DMS53 treated with DMSO at 0.1 percent for 48 hours (cell line): Measurements from ENCODE around the gene AMOTL2.

ENCODE experiments used
- DNase-seq: peaks from one replicate; lab custom pipeline; 2025; ENCODE audit not compliant: unreplicated experiment; lab: John Stamatoyannopoulos, UW

The AMOTL2 gene

DNA sequence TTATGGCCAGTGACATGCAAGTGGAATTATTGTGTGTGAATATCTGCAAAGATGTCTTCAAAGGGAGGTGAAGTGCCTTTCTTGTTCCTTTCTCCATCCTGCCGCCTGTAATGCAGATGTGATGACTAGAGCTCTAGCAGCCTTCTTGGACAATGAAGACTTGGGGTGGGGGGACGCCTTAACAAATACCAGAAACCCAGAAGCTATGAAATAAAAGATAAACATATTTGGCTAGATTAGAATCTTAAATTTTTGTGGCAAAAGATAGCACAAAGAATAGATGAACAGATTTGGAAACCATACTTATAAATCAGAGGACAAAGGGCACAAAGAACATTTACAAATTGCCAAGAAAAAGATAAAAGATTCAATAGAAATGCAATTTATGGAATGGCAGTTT lies 56.1 kb downstream of the AMOTL2 start:
- no peak for DNase-seq

DNA sequence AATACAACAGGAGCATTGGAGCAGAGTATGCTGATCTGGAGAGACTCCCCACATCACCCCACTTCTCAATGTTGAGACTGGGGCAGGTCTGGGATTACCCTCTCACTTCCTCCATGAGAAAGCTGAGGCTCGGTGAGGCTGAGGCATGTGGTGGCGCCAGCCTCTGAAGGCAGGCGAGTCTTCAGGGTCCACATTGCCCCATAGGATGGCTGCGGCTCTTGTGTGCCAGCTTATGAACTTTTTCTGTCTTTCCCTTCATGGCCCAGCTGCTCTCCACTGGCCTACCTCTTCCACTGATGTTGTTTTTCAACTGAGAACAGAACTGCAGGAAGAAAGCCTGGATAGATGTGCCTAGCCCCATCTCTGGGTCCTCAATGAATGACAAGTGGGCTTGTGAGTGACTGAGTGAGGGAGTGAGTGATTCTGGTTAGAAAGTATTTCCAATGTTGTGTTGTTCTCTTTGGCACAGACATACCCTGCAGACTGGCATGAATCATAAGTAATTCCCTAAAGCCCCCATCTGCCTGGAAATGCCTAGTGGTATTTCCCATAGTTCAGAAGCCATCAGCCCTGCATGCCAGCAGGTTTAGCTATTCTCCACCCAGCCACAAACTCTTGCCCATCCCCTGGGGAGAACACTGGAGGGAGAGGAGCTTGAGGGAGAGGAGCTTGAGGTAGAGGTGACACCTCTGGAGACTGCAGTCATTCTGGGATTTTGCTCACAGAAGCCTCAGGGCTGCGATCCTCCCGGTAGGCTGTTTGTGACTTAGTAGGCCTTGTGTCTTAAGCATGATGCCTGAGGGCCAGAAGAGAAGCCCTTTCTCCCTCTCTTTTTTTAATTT lies 56.9 kb downstream of the AMOTL2 start:
- DNase-seq: no peak

DNA sequence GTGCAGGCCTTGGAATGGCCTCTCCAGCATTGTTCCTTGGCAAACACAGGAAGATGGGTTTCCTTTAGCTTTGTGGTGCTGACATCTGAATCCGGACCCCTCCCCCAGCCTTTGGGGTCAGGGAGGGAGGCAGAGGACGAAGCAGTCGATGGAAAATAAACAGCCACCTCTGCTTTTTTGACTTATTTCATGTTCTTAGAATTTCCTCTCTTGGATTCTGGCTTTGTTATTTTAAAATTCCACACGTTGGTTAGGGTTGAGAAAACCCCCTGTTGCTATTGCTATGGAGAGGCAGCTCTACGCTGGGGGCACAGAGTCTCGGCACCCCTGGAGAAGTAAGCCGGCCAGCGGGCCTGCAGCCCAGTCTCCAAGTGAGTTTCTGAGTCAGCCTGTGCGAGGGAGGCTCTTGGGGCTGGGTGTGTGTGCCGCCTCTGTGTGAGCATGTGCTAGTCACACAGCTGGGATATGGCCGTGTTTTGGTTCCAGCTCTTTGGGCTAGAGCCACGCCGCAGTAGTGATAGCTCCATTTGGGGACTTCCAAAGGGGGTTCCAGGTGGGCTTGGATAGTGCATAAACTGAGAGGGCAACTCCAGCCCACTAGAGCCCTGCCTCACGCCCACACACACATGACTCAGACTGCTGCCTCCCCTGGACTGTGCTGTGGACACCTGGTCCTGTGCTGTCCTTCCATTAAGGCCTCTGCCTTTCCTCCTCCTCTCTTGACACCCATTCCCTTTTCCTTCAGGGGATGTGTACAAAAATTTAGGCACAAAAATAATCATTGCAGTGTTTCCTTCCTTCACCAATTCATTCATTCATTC lies 58.8 kb downstream of the AMOTL2 start:
- DNase-seq: no peak

DNA sequence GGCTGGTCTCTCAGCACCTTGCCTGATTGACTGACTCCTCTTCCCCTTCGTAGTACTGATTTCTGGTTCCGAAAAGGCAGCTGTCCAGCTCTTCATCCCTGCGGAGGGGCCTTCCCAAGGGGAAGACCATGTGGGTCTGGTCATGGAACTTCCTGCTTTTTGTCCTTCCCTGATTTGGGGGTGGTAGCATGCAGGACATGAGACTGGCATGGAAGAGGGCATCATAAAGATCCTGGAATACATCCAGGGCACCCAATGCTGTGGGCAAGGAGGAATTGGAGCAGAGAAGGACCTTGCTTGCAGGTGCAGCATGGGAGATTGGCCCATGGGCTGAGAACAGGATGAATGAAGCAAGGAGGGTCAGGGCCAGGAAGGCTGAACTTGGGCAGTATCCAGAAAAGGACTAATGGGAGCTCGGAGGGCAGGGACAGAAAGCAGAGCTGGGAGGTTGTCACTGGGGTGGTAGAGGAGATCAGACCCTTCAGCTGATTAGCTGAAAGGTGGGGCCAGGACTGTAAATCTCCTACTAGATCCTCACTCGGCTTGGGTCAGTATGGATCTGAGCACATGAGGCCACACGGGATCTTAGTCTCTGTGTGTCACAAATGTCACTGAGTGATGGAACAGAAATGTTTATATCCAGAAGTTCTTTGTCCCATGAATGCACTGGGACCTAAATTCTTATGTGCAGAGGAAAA lies 59.5 kb downstream of the AMOTL2 start:
- DNase-seq: no peak

DNA sequence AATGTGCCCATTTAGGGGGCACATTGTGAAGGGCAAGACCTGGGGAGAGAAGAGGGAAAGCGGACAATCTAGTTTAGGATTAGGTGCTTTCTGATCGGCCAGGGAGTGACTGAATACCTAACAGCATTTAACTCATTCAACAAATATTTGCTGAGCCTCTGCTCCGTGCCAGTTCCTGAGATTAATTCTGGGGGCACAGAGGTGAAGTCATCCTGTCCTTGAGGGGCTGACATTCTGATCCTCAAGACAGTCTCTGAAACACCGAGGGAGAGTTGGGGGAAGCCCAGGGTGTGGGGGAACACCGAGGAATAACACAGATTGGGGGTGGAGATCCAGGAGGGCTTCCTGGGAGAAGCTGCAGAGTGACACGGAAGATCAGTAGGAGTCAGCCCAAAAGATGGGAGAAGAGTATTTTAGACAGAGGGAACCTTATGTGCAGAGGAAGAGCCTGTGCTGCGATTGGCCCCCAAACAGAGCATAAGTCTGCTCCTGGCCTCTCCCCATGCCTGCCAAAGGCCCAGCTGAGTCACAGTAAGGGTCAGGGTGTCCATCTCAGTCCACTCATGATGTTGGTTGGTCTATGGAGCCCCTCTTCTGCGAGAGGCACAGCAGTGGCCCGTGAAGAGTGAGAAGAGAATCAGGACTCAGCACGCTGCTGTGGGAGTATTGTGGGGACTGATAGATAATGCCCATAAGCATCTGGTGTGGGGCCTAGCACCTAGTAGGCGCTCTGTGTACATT lies 60.2 kb downstream of the AMOTL2 start:
- no peak for DNase-seq

DNA sequence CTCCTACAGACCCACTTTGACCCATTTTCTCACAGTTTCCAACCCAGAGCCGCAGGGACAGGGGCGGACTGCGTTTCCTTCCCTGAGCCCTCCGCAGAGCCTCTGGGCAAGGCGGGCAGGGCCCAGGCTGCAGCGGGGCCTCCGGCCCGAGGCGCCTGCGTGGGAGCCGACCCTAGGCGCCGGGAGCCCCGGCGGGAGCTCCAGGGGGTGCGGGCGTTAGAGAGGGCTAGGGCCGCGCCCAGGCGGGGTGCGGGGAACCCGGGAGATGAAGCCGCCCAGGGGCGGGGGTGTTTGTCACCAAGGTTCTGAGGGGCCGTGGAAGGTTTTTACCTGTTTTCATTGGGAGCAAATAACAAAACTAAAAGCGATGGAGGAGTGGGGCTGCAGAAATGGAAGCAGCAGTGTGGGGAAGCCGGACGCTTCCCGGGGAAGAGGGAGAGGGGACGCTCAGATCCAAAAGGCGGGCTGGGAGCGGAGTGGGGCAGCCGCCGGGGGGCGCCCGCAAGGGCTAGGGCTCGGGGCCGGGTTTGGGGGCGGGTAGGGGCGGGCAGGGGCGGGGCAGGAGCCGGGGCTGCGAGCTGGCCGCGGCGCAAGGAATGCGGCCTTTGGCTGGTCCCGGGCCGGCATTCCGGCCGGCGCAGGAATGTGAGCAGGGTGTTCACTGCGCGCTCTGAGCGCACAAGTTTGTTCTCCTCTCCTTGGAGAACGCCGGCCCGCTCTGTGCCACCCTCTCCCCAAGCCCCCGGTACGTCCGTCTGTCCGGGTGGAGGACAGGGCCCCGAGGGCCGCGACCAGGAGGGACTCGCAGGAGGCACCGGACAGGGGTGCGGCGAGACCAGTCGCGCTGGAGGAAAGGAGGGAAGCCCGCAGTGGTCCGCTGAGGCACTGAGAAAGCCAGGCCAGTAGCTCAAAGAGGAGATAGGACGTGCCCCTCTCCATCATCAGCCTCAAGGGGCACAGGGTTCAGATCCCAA lies 61.1 kb downstream of the AMOTL2 start:
- no peak for DNase-seq

DNA sequence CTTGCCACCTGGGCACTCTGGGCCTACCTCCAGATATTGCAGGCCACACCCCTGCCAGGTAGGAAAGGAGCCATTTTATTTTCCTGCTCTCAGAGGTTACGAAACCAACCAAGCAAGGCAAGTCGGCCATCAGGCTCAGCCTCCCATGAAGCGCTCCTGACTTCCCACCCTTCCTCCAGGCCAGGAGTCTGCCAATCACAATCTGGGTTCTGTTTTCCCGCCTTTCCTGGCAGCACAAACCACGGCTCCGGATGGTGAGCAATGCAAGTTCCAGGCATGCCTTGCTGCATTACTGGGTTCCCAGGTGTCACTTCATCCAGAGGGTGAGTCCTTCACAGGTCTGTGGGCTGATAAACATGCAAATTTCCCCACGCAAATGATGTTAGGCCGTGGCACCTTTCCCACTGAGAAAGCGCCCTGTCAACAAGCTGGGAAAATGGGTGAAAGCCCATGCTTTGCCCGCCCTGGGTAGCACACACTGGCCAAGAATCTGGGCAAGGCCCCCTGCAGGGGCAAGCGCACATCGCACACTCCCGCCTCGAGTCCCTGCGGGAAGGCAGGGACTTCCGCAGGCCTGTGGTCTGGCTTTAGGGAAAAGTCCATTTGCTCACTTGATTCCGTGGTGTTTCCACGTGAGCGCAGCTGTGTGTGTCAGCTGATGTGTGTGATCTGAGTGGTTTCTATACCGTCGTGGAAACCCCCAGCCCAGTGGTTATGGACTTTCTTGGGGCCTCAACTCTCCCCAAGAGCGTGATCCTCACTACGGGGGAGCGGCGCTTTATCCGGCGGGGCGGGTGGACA lies 62.0 kb downstream of the AMOTL2 start:
- no peak for DNase-seq

DNA sequence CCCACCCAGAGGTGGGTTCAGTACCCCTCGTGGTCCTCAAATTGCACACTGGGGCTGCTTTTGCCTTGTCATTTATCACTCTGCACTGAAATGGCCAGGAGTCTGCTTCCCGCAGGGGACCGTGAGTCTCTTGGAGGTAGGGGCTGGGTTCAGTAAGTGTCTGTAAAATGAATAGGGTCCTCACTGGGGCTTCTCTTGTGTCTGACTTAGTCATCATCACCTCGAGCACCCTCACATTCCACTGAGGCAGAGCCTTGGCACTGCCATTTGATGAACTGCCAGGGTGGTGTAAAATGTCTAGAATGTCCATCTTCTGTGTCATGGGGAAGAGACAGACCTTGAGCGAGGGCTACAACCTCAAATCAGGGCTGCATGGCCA lies 62.6 kb downstream of the AMOTL2 start:
- DNase-seq: no peak

DNA sequence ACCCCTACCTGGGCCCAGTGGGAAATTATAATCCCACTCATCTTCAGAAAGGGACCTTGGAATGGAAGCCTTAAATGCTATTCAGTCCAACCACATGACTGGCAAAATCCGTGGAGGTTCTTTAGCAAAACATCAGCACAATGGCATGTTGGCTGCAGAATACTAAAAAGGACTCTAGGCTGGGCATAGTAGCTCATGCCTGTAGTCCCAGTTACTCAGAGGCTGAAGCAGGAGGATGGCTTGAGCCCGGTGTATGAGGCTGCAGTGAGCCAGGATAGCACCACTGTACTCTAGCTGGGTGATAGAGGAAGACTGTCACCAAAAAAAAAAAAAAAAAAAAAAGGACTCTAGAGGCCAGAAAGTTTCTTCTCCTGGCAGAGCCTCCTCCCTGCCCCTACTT lies 63.0 kb downstream of the AMOTL2 start:
- no peak for DNase-seq

DNA sequence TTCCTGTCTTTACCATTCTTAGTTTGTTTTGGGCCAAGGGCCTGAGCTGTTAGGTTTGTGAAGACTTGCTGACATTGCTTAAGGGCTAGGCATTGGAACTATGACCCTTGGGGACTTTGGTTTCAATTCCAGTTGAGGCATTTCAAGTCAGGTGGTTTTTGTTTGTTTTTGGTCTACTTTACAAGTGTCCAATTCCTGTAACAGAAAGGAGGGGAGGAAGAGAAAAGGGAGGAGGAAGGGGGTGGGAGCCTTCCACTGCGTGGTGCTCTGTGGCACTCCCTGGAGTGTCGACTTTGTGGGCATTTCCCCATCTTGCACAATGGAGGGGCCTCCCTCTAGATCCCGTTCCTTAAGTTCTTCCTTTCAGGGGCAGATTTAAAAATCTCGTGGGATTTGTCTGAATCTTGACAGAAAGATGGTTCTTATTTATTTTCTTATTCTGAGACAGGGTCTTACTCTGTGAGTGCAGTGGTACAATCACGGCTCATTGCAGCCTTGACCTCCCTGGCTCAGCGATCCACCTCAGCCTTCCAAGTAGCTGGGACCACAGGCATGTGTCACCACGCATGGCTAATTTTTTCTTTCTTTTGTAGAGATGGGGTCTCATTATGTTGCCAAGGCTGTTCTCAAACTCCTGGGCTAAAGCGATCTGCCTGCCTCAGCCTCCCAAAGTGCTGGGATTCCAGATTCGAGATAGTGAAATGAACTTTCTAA lies 64.1 kb downstream of the AMOTL2 start:
- peak; percentile 10 for DNase-seq

DNA sequence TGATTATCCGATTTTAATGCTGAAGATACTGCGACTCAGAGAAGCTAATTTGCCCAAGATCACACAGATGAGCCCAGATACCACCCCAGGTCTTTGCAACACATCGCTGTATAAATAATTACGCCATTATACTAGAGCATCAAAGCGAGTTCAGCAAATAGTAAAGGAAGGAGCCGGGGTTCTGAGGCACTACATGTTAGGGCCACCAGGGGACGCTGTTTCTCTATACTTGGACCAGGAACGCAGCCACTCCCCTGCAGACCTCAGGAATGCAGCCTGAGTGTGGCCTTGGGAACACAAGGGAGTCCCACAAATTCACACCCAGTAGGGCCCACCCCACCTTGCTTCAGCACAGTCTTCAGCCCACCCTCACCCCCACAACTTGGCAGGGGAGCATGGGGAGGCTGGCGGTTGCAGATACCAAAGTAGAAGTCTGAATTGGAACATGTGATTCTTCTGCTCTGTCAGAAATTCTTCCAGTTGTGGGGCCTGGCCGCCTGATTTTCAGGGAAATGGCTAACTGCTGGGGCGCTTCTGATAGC lies 65.8 kb downstream of the AMOTL2 start:
- DNase-seq: peak; percentile 50

DNA sequence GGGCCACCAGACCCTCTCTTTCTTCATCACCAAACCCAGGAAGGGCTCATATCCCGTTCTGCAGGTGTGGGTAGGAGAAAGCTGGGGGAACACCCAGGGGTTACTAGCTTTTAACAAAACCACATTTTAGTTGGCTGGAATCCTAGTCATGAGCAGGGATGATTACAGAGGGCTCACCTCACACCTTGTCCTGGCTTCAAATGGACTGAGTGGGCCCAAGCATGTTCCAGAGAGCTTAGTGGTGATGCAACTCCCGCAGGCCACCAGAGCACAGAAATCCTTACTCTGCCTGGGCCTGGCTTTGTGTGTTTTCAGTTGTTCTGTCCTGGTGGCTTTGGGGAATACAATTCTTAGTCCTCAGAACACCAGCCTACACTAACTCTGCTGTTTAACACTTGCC lies 66.8 kb downstream of the AMOTL2 start:
- no peak for DNase-seq

DNA sequence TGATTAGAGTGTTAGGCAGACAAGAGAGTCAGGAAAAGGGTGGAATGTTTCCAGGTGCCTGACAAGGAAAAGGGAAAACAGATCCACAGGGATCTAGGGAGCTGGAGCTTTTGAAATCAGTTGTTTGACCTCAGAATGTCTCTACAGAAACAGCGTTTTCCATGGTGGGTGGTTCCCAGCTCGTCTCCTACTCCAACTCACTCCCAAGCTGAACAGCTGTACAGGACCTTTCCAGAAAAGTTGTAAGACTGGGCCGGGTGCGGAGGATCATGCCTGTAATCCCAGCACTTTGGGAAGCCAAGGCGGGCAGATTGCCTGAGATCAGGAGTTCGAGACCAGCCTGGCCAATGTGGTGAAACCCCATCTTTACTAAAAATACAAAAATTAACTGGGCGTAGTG lies 67.9 kb downstream of the AMOTL2 start:
- no peak for DNase-seq
